ENCODE results near the gene GLIPR1L2.

GRCh38 chr12:75460204-75460603 lies 69.3 kb downstream of the GLIPR1L2 start:
- TF ChIP-seq CTCF (IDR thresholded peaks at IDR 0.05) (no peak), POLR2A (IDR thresholded peaks at IDR 0.05) (no peak)

Measured in lower leg skin (tissue), 3 donors.